Motor neuron (in vitro differentiated cells): ENCODE results near the gene HYAL1. TPM values are rescaled to one million over a fixed set of nuclear protein-coding genes. Genes with fewer than 3 reads are reported as not detected.
"Not testable (repeated sequence)": the region's sequence is repeated elsewhere in the genome, so short reads cannot be mapped to it uniquely, and the experiment has no call there.

Experiments used
- ATAC-seq, 8 experiments: fragments of 200-7000 bp; cut with Tn5 transposase; replicated peaks in 6 of 8; 2 replicates each; pipeline ENCODE4 v1.8.0; 2021; ENCODE audit warnings: mild to moderate bottlenecking in 8 of 8, moderate library complexity in 8 of 8
- H3K27ac ChIP-seq, 2 donors: fragments of 250-450 bp; sonication (Bioruptor Pico); 2 replicates each; pipeline ENCODE4 v1.9.0; 2021; ENCODE audit warnings: antibody characterized with exemption in 2 of 2, mild to moderate bottlenecking in 2 of 2, moderate library complexity in 1 of 2
- H3K4me1 ChIP-seq, 2 donors: fragments of 250-450 bp; sonication (Bioruptor Pico); replicated peaks in 1 of 2; 2 replicates each; pipeline ENCODE4 v1.6.1; 2021; ENCODE audit warnings: antibody characterized with exemption in 2 of 2, mild to moderate bottlenecking in 2 of 2, moderate library complexity in 1 of 2
- H3K4me3 ChIP-seq, 5 donors: fragments of 250-450 bp; sonication (Bioruptor Pico); 2 replicates each; pipeline ENCODE4 v1.9.0; 2021; ENCODE audit warnings: antibody characterized with exemption in 5 of 5, mild to moderate bottlenecking in 5 of 5, moderate library complexity in 4 of 5
- WGBS, 10 experiments: fragments of 450-650 bp; shearing (Covaris generic); methylation state at CpG; one replicate each; pipeline ENCODE4 v1.0.0; 2022; 5-methylcytosine and 5-hydroxymethylcytosine counted together
- in situ Hi-C, 9 experiments: fragments of 400-800 bp; cut with MboI; loops; one replicate each; pipeline ENCODE4 v1.15.0; 2021; ENCODE audit warnings: low sequenced_read_pairs in 9 of 9, low pct_unique_long_range_greater_than_20kb in 2 of 9; ENCODE audit not compliant: unreplicated experiment in 9 of 9
- total RNA-seq, 8 experiments: library from RNA; unstranded; fragments of 300-600 nt; gene quantifications; 2 replicates each; pipeline versions ENCODE4 v1.2.3 to v1.2.4, GENCODE V29; 2022

HYAL1 gene
- total RNA-seq, 8 experiments from 2014 or later = 0.63 to 35.4 (median 1.2) TPM

- 80 to 100% (median 100%) methylated on average over 1 to 2 of the region's 4 CpGs; no CpG with 5 or more reads in 5 of the 10 experiments for whole genome bisulfite sequencing, 10 experiments
- H3K4me3 ChIP-seq, in situ Hi-C loops, H3K27ac ChIP-seq, ATAC-seq: not testable (repeated sequence)
- peaks cover 70 to 76% of the 10 kb centered on the region in 2 donors for H3K4me1 ChIP-seq
Measured at GRCh38 chr3:50262200-50262599, 41.2 kb downstream of the HYAL1 start.

GRCh38 chr3:50261505-50261904, 41.9 kb downstream of the HYAL1 start:
- no peak for ATAC-seq
- Histone ChIP-seq H3K27ac (peak overlapping the region; percentile 98 to 100), H3K4me3 (no peak overlapping the region), H3K4me1 (peaks cover 67 to 75% of the 10 kb centered on the region in 2 donors)
- WGBS, 10 experiments = 80% methylated on average over 1 of the region's 2 CpGs; no CpG with 5 or more reads in 9 of the 10 experiments
- in situ Hi-C loops = no loop called here

- WGBS, 10 experiments = 64 to 100% (median 100%) methylated on average over 1 to 3 of the region's 5 CpGs; no CpG with 5 or more reads in 5 of the 10 experiments
- H3K27ac ChIP-seq = peak overlapping the region; percentile 98 to 100
- H3K4me3 ChIP-seq = peak overlapping the region in 4 of 5 donors; percentile 37 to 58 (median 45)
- H3K4me1 ChIP-seq = peaks cover 65 to 70% of the 10 kb centered on the region in 2 donors
- ATAC-seq = no peak
- in situ Hi-C loops = no loop called here
Measured at GRCh38 chr3:50260942-50261441, 42.4 kb downstream of the HYAL1 start.

- WGBS, 10 experiments = 0% methylated on average over 2 to 4 of the region's 70 CpGs; no CpG with 5 or more reads in 8 of the 10 experiments
- ATAC-seq = peak; percentile 46 to 75 (median 56)
- in situ Hi-C loops = no loop called here
Measured at GRCh38 chr3:50260027-50260941, 43.1 kb downstream of the HYAL1 start.

GRCh38 chr3:50259432-50260026, 43.8 kb downstream of the HYAL1 start:
- WGBS, 10 experiments = 40 to 100% (median 94%) methylated on average over 1 to 11 of the region's 18 CpGs; no CpG with 5 or more reads in 2 of the 10 experiments
- H3K27ac ChIP-seq = peak overlapping the region; percentile 98 to 100
- peak in 1 of 8 experiments; percentile 2 for ATAC-seq

More at GRCh38 chr3:50260027-50260941, 43.1 kb downstream of the HYAL1 start:
- Histone ChIP-seq H3K4me3 (peak overlapping the region; percentile 34 to 58 (median 44)), H3K27ac (peak overlapping the region; percentile 98 to 100), H3K4me1 (peaks cover 57 to 63% of the 10 kb centered on the region in 2 donors)

GRCh38 chr3:50258979-50259378, 44.4 kb downstream of the HYAL1 start:
- peak in 1 of 8 experiments; percentile 0 for ATAC-seq

More at GRCh38 chr3:50259432-50260026, 43.8 kb downstream of the HYAL1 start:
- in situ Hi-C loops = no loop called here
- Histone ChIP-seq H3K4me1 (peaks cover 51 to 57% of the 10 kb centered on the region in 2 donors), H3K4me3 (peak overlapping the region in 1 of 5 donors; percentile 58)

GRCh38 chr3:50258029-50258680, 45.2 kb downstream of the HYAL1 start:
- peak in 5 of 8 experiments; percentile 37 to 52 (median 42) for ATAC-seq
- in situ Hi-C loops = no loop called here
- Histone ChIP-seq H3K27ac (peak overlapping the region; percentile 82 to 98), H3K4me3 (no peak overlapping the region), H3K4me1 (peaks cover 43 to 46% of the 10 kb centered on the region in 2 donors)
- WGBS, 10 experiments = 20 to 100% (median 100%) methylated on average over 1 to 2 of the region's 17 CpGs; no CpG with 5 or more reads in 7 of the 10 experiments

More at GRCh38 chr3:50258979-50259378, 44.4 kb downstream of the HYAL1 start:
- in situ Hi-C loops = no loop called here
- peak overlapping the region; percentile 82 to 98 for H3K27ac ChIP-seq
- WGBS, 10 experiments = 50 to 80% (median 70%) methylated on average over 1 to 6 of the region's 16 CpGs; no CpG with 5 or more reads in 5 of the 10 experiments
- no peak overlapping the region for H3K4me3 ChIP-seq
- H3K4me1 ChIP-seq = peaks cover 46 to 51% of the 10 kb centered on the region in 2 donors

- ATAC-seq = no peak
- 14 to 100% (median 96%) methylated on average over 1 to 7 of the region's 20 CpGs; no CpG with 5 or more reads in 5 of the 10 experiments for WGBS, 10 experiments
- in situ Hi-C loops = no loop called here
- H3K4me3 ChIP-seq = no peak overlapping the region
- H3K4me1 ChIP-seq = peaks cover 43 to 46% of the 10 kb centered on the region in 2 donors
- H3K27ac ChIP-seq = peak overlapping the region; percentile 82 to 98
Measured at GRCh38 chr3:50256978-50257890, 46.1 kb downstream of the HYAL1 start.

- WGBS, 10 experiments = 73 to 90% (median 80%) methylated on average over 1 to 6 of the region's 9 CpGs; no CpG with 5 or more reads in 7 of the 10 experiments
- Histone ChIP-seq H3K27ac (no peak overlapping the region), H3K4me1 (peaks cover 30 to 38% of the 10 kb centered on the region in 2 donors), H3K4me3 (no peak overlapping the region)
- in situ Hi-C loops = no loop called here
- no peak for ATAC-seq
Measured at GRCh38 chr3:50255251-50255615, 48.1 kb downstream of the HYAL1 start.

GRCh38 chr3:50254577-50255250, 48.7 kb downstream of the HYAL1 start:
- H3K4me3 ChIP-seq = no peak overlapping the region
- WGBS, 10 experiments = 11 to 100% (median 84%) methylated on average over 1 to 7 of the region's 8 CpGs; no CpG with 5 or more reads in 4 of the 10 experiments
- in situ Hi-C loops = no loop called here
- ATAC-seq = peak in 1 of 8 experiments; percentile 3
- peak overlapping the region in 1 of 2 donors; percentile 39 for H3K27ac ChIP-seq
- peaks cover 27 to 37% of the 10 kb centered on the region in 2 donors for H3K4me1 ChIP-seq

GRCh38 chr3:50251220-50251619, 52.2 kb downstream of the HYAL1 start:
- WGBS, 10 experiments = 20 to 100% (median 98%) methylated on average over 1 to 7 of the region's 8 CpGs; no CpG with 5 or more reads in 5 of the 10 experiments
- no peak overlapping the region for H3K4me3 ChIP-seq
- H3K27ac ChIP-seq = no peak overlapping the region
- peaks cover 14 to 31% of the 10 kb centered on the region in 2 donors for H3K4me1 ChIP-seq
- in situ Hi-C loops = no loop called here
- peak in 2 of 8 experiments; percentile 65 to 79 for ATAC-seq
